GM12801 (cell line): ENCODE measurements around the gene HBZ.
A peak's percentile ranks its signal among the peaks of the same experiment; 100 is the strongest.

ENCODE experiments used
- CTCF ChIP-seq: IDR thresholded peaks from one replicate; pipeline ENCODE4 v1.5.1; 2011; ENCODE audit warnings: control low read depth; ENCODE audit not compliant: insufficient read length; ENCODE audit errors: extremely low read depth

Gene HBZ

GRCh38 chr16:116015-116414 is 36.4 kb upstream of the HBZ start:
- TF ChIP-seq CTCF = no peak

DNA sequence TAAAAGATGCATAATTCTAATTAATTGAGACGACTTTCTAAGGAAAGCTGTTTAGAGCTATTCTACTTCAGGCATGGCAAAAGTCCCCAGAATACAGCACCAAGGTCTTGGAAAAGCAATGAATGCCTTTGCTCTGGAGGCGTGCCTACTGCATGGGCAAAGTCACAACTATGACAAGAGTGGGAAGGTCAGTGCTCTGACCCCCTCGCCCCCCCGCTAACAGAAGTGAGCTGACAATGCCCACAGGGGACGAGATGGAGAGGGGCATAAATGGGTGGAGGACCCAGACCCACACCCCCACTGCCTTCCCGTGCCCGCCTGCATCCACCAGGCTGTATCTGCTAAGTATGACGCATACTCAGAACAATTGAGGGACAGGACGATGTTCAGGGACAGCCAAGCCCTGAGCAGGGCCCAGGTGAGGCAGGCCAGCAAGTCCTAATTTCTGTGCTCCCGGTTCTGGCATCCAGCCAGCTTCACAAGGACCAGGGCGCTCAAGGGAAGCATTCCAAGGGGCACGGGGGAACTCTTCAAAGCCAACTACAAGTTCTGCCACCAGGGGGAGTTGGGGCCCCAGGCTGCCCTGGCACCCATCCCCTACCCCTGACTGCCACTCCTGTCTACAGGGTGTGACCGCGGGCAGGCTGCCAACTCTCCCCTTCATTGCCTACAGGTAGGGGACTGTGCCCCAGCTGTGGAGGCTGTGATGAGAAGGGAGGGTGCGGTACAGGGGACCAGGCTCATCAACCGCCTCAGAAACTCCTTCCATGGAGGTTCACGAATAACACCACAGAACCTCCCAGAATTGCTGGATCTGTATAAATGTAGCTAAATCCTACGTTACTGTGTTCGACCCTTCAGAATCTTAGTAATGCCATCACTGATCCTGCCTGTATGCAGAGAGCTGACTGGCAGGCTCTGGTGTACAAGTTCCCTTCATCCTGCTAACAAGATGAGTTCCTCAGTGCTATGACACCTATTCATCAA is 34.8 kb upstream of the HBZ start:
- TF ChIP-seq CTCF = peak; percentile 10

DNA sequence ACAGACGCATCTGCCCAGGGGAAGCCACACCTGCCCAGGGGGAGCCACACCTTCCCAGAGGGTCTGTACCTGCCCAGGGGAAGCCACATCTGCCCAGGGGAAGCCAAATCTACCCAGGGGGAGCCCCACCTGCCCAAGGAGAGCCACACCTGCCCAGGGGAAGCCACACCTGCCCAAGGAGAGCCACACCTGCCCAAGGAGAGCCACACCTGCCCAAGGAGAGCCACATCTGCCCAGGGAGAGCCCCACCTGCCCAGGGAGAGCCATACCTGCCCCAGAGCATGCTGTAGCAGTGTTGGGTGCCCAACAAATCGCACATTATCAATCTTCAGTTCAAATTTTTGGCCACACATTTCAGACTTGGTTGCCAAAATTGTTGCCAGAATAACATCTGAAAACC is 33.6 kb upstream of the HBZ start:
- TF ChIP-seq CTCF = no peak

DNA sequence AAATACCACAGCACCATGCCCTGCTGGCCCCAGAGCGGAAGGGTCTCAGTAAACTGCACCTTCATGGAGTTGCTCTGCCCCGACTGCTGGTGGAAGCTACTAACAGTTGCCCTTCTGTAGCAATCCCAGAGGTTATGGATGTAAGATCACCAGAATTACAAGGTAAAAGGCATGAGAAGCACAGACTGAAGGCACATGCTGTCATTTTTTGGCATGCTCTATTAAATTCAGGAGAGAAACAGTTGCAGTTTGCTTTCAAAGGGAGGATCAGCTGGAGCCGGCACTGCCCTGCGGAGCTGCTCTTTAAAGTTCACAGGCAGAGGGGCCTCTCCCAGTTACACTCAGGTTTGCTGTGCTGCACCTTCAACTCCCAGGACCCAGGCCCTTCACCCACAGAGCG is 33.1 kb upstream of the HBZ start:
- no peak for TF ChIP-seq CTCF

- no peak for TF ChIP-seq CTCF
Observed at GRCh38 chr16:119835-120491, 32.5 kb upstream of the HBZ start.

DNA sequence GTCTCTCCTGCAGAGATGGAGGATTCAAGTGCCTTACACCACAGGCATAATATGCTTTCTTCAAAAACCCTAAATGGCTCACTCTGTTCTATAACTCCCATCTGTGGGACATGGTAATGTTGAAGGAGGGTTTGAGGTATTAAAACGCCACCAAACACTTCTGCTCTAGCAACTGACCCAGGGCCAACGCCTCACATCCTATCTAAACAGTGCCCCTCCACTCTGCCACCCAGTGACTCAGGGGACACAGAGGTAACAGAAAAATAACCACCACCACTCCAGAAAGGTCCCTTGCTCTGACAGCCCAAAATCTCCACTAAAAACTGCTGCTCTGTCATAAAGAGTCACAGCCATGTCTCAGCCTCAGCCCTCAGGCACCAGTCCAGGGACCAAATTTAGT is 31.7 kb upstream of the HBZ start:
- no peak for TF ChIP-seq CTCF

DNA sequence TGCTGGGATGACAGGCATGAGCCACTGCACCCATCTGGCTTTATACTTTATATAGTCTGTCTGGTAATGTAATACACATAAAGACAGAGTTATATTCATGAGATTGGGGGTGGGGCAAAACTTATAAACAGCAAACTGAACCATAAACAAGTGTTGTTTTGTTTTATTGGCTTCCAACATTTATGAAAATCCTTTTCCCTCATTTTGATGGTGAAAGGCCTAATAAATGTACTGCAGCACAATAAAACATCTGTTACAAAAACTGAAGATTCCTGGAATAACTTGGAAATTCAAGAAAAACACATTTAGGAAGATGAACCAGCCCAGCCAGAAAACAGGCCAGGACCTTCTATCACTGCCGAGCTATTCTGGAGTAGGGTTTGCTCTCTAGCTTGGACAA is 30.1 kb upstream of the HBZ start:
- no peak for TF ChIP-seq CTCF
